Measurements from ENCODE around the gene KCNJ6.
"Not testable (repeated sequence)": the region's sequence is repeated elsewhere in the genome, so short reads cannot be mapped to it uniquely, and the experiment has no call there.

The KCNJ6 gene

GRCh38 chr21:37771181-37771580, 145.1 kb downstream of the KCNJ6 start:
- no peak for DNase-seq (ENCODE audit: low read depth)

GRCh38 chr21:37770461-37770860, 145.8 kb downstream of the KCNJ6 start:
- DNase-seq (ENCODE audit: low read depth), result no peak

- DNase-seq (ENCODE audit: low read depth), result no peak
These were observed 146.6 kb downstream of the KCNJ6 start for GRCh38 chr21:37769656-37770055.

GRCh38 chr21:37767984-37768383, 148.3 kb downstream of the KCNJ6 start:
- peak; percentile 36 for DNase-seq (ENCODE audit: low read depth)

- no peak for DNase-seq (ENCODE audit: low read depth)
These were observed 150.1 kb downstream of the KCNJ6 start for GRCh38 chr21:37766129-37766528.

GRCh38 chr21:37765221-37765900, 150.9 kb downstream of the KCNJ6 start:
- no peak for DNase-seq (ENCODE audit: low read depth)

GRCh38 chr21:37764691-37765090, 151.6 kb downstream of the KCNJ6 start:
- DNase-seq (ENCODE audit: low read depth), result no peak

- DNase-seq (ENCODE audit: low read depth), result no peak
These were observed 153.0 kb downstream of the KCNJ6 start for GRCh38 chr21:37763298-37763697.

GRCh38 chr21:37762606-37763005, 153.7 kb downstream of the KCNJ6 start:
- no peak for DNase-seq (ENCODE audit: low read depth)

GRCh38 chr21:37761406-37761805, 154.9 kb downstream of the KCNJ6 start:
- not testable (repeated sequence) for DNase-seq (ENCODE audit: low read depth)

GRCh38 chr21:37759777-37760176, 156.5 kb downstream of the KCNJ6 start:
- DNase-seq (ENCODE audit: low read depth), result no peak

- DNase-seq (ENCODE audit: low read depth), result peak; percentile 63
These were observed 157.3 kb downstream of the KCNJ6 start for GRCh38 chr21:37758982-37759381.

- no peak for DNase-seq (ENCODE audit: low read depth)
These were observed 158.5 kb downstream of the KCNJ6 start for GRCh38 chr21:37757606-37758376.

GRCh38 chr21:37753122-37753599, 163.1 kb downstream of the KCNJ6 start:
- no peak for DNase-seq (ENCODE audit: low read depth)

GRCh38 chr21:37751268-37751975, 164.8 kb downstream of the KCNJ6 start:
- peak; percentile 57 for DNase-seq (ENCODE audit: low read depth)

- DNase-seq (ENCODE audit: low read depth), result no peak
These were observed 167.1 kb downstream of the KCNJ6 start for GRCh38 chr21:37749132-37749531.

GRCh38 chr21:37748351-37748750, 167.9 kb downstream of the KCNJ6 start:
- DNase-seq (ENCODE audit: low read depth), result peak; percentile 7

GRCh38 chr21:37746849-37747248, 169.4 kb downstream of the KCNJ6 start:
- DNase-seq (ENCODE audit: low read depth), result no peak

GRCh38 chr21:37744551-37744950, 171.7 kb downstream of the KCNJ6 start:
- no peak for DNase-seq (ENCODE audit: low read depth)

GRCh38 chr21:37742532-37742931, 173.7 kb downstream of the KCNJ6 start:
- DNase-seq (ENCODE audit: low read depth), result peak; percentile 7

- no peak for DNase-seq (ENCODE audit: low read depth)
These were observed 174.1 kb downstream of the KCNJ6 start for GRCh38 chr21:37742115-37742514.

GRCh38 chr21:37737996-37738395, 178.3 kb downstream of the KCNJ6 start:
- DNase-seq (ENCODE audit: low read depth), result no peak

- DNase-seq (ENCODE audit: low read depth), result no peak
These were observed 178.8 kb downstream of the KCNJ6 start for GRCh38 chr21:37737507-37737906.
